ENCODE results near the gene MTSS2. TPM values are rescaled to one million over a fixed set of nuclear protein-coding genes. Genes with fewer than 3 reads are reported as not detected.

The MTSS2 gene
- total and polyA plus RNA-seq, 2 of the 4 experiments (the other 2 are of a cell fraction): 9.1 to 86.2 TPM

- in situ Hi-C loops (cut with MboI; ENCODE audit: low sequenced_read_pairs) (no loop called here), intact Hi-C loops (cut with micrococcal nuclease) (no loop called here), dilution Hi-C loops (cut with HindIII; ENCODE audit: low sequenced_read_pairs, unreplicated experiment) (no loop called here)
- Histone ChIP-seq H4K5ac (ENCODE audit: low read depth, low read length) (no peak overlapping the region), H3K36me3 (ENCODE audit: control insufficient read depth, insufficient read depth, low read length) (peaks cover 37% of the 10 kb centered on the region), H3K27me3 (ENCODE audit: control insufficient read depth, insufficient read depth, low read length) (no peaks in the 10 kb centered on the region), H3K27ac (ENCODE audit: insufficient read depth, low read length) (no peak overlapping the region), H3K4me3 (ENCODE audit: insufficient read depth, low read depth, low read length) (no peak overlapping the region), H3K9me1 (ENCODE audit: insufficient read depth, low read length) (no peaks in the 10 kb centered on the region), H3K79me1 (ENCODE audit: low read depth in 1 of 2, low read length in 2 of 2) (peaks cover 0 to 29% of the 10 kb centered on the region in 2 experiments; a peak in 3 of 4 replicates), H2AK5ac (ENCODE audit: low read depth, low read length) (no peak overlapping the region), H2BK5ac (ENCODE audit: low read depth, low read length, poor library complexity, severe bottlenecking) (no peak overlapping the region), H2BK20ac (ENCODE audit: low read depth, low read length) (no peak overlapping the region), H3K9me3 (ENCODE audit: control insufficient read depth, insufficient read depth, low read length) (no peaks in the 10 kb centered on the region), H4K20me1 (ENCODE audit: insufficient read depth, low read length) (peaks cover 45% of the 10 kb centered on the region), H2AK9ac (replicated peaks; ENCODE audit: low read depth, low read length, poor library complexity) (peak overlapping the region; percentile 24), H3K56ac (ENCODE audit: extremely low read depth, insufficient read depth, low read length) (no peak overlapping the region), H4K91ac (ENCODE audit: insufficient read depth, low read depth, low read length) (no peak overlapping the region), H3K4me2 (ENCODE audit: low read depth, low read length) (no peak overlapping the region), H3K14ac (replicated peaks; ENCODE audit: low read depth, low read length) (no peak overlapping the region), H3K4ac (ENCODE audit: low read depth, low read length) (no peak overlapping the region), H2BK120ac (ENCODE audit: low read depth, low read length) (no peak overlapping the region), H2AFZ (replicated peaks; ENCODE audit: low read length, poor library complexity) (no peak overlapping the region), H3K23ac (ENCODE audit: low read depth, low read length) (no peak overlapping the region), H3K18ac (ENCODE audit: low read depth, low read length) (no peak overlapping the region), H3K4me1 (ENCODE audit: control insufficient read depth, insufficient read depth, low read length) (peaks cover 3% of the 10 kb centered on the region; the same call in 1 of the 2 replicates), H3K9ac (ENCODE audit: low read depth, low read length) (no peak overlapping the region), H2BK15ac (ENCODE audit: low read depth, low read length) (no peak overlapping the region), H4K8ac (ENCODE audit: low read depth in 2 of 2, low read length in 2 of 2) (no peak overlapping the region)
- ChIA-PET POLR2A (ENCODE audit: unreplicated experiment) (no interaction called here), CTCF (no interaction called here)
- ATAC-seq (ENCODE audit: low read depth) (peak; percentile 31), DNase-seq (no peak)
- TF ChIP-seq MAZ (IDR thresholded peaks at IDR 0.05; ENCODE audit: borderline replicate concordance, low read depth, low read length): no peak
- TF ChIP-seq NFE2L2 (IDR thresholded peaks at IDR 0.05; ENCODE audit: low read depth, low read length): no peak
- no peak for TF ChIP-seq ELK1 (IDR thresholded peaks at IDR 0.05; ENCODE audit: borderline replicate concordance, low read depth, low read length)
- TF ChIP-seq RFX5 (IDR thresholded peaks at IDR 0.05; ENCODE audit: low read depth, low read length): no peak
- TF ChIP-seq CEBPB (IDR thresholded peaks at IDR 0.05; ENCODE audit: low read depth, low read length): no peak
- 80% methylated on average over 1 of the region's 7 CpGs; no CpG with 5 or more reads in 1 of the 2 experiments for WGBS, 2 experiments (ENCODE audit: extremely low coverage in 2 of 2, insufficient read length in 1 of 2)
- no TSS peak for BruUV-seq (replicated peaks)
Observed at GRCh38 chr16:70660672-70661350, 25.0 kb downstream of the MTSS2 start.

Data from IMR-90 (cell line).